ENCODE measurements around the gene SYNJ2.

GRCh38 chr6:158064725-158065251 is 83.1 kb downstream of the SYNJ2 start:
- TF ChIP-seq CTCF (conservative IDR thresholded peaks at IDR 0.05; ENCODE audit: low read depth in 2 of 2), result no peak
- TF ChIP-seq CREB1 (CRISPR knock-in tag; IDR thresholded peaks at IDR 0.05; ENCODE audit: low read depth), result no peak
- no peak for TF ChIP-seq EZH2 (IDR thresholded peaks at IDR 0.05; ENCODE audit: low read depth, unreplicated experiment)
- TF ChIP-seq POLR2AphosphoS5 (IDR thresholded peaks at IDR 0.05; ENCODE audit: low read depth), result no peak
- no peak for TF ChIP-seq EZH2phosphoT487 (IDR thresholded peaks at IDR 0.05; ENCODE audit: unreplicated experiment)
- TF ChIP-seq REST (IDR thresholded peaks at IDR 0.05; ENCODE audit: unreplicated experiment), result no peak
- TF ChIP-seq NANOG (IDR thresholded peaks at IDR 0.05; ENCODE audit: borderline replicate concordance), result no peak
- no peak for TF ChIP-seq ZNF114 (CRISPR knock-in tag; IDR thresholded peaks at IDR 0.05)
- TF ChIP-seq ZNF331 (CRISPR knock-in tag; IDR thresholded peaks at IDR 0.05; ENCODE audit: low read depth), result no peak
- TF ChIP-seq JUNB (IDR thresholded peaks at IDR 0.05; ENCODE audit: unreplicated experiment), result no peak
- TF ChIP-seq ETS1 (IDR thresholded peaks at IDR 0.05), result no peak
- no peak for TF ChIP-seq STAT1 (IDR thresholded peaks at IDR 0.05; ENCODE audit: unreplicated experiment)
- no peak for TF ChIP-seq ZNF462 (CRISPR knock-in tag; IDR thresholded peaks at IDR 0.05)

Data from GM23338 (cell line).